Ishikawa (cell line): ENCODE results near the gene CLSTN2.

Experiments used
- CEBPB ChIP-seq: IDR thresholded peaks from 2 replicates; pipeline ENCODE4 v1.6.1; 2012
- CREB1 ChIP-seq: IDR thresholded peaks from 2 replicates; pipeline ENCODE4 v1.6.1; 2012; ENCODE audit warnings: low read depth
- EGR1 ChIP-seq: IDR thresholded peaks from 2 replicates; pipeline ENCODE4 v1.6.1; 2012
- EP300 ChIP-seq: IDR thresholded peaks from 2 replicates; pipeline ENCODE4 v1.6.1; 2012; ENCODE audit warnings: borderline replicate concordance
- FOXM1 ChIP-seq: IDR thresholded peaks from 2 replicates; pipeline ENCODE4 v1.6.1; 2012; ENCODE audit warnings: low read depth, borderline replicate concordance
- NFIC ChIP-seq: IDR thresholded peaks from 2 replicates; pipeline ENCODE4 v1.6.1; 2012
- RAD21 ChIP-seq: IDR thresholded peaks from 2 replicates; pipeline ENCODE4 v1.6.1; 2012; ENCODE audit warnings: low read depth
- TAF1 ChIP-seq: IDR thresholded peaks from 2 replicates; pipeline ENCODE4 v1.6.1; 2012; ENCODE audit warnings: low read depth, mild to moderate bottlenecking
- TCF12 ChIP-seq: IDR thresholded peaks from 2 replicates; pipeline ENCODE4 v1.6.1; 2012; ENCODE audit warnings: low read depth
- TEAD4 ChIP-seq: IDR thresholded peaks from 2 replicates; pipeline ENCODE4 v1.6.1; 2012
- USF1 ChIP-seq: IDR thresholded peaks from 2 replicates; pipeline ENCODE4 v1.6.1; 2012
- YY1 ChIP-seq: IDR thresholded peaks from 2 replicates; pipeline ENCODE4 v1.6.1; 2012; ENCODE audit warnings: low read depth
- ZBTB7A ChIP-seq: IDR thresholded peaks from 2 replicates; pipeline ENCODE4 v1.6.1; 2012; ENCODE audit warnings: low read depth
- TF ChIP-seq, protein P1 (sequence below): IDR thresholded peaks from 2 replicates; pipeline ENCODE4 v1.6.1; 2012
- TF ChIP-seq, protein P2 (sequence below): IDR thresholded peaks from 2 replicates; pipeline ENCODE4 v1.6.1; 2012; ENCODE audit warnings: low read depth, mild to moderate bottlenecking

Gene CLSTN2

DNA sequence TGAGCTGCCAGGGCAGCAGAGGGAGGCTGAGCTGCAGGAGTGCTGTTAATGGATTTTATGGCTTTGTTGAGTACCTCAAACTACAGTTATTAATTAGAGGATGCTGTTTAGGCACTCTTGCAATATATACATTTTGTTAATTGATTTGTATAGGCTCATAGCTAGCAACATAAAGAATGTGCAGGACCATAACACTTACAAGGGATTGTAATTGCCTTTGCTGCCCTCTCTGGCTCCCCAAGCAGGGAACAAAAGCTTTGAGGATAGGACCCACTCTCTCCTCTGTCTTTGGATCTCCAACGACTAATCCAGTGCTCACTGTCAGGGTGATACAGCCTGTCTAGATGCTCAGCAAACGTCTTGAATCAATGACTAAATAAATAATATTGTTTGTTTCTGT lies 1.2 kb upstream of the CLSTN2 start:
- TF ChIP-seq USF1 (no peak), TEAD4 (no peak), EP300 (no peak), TAF1 (no peak), CREB1 (no peak)

DNA sequence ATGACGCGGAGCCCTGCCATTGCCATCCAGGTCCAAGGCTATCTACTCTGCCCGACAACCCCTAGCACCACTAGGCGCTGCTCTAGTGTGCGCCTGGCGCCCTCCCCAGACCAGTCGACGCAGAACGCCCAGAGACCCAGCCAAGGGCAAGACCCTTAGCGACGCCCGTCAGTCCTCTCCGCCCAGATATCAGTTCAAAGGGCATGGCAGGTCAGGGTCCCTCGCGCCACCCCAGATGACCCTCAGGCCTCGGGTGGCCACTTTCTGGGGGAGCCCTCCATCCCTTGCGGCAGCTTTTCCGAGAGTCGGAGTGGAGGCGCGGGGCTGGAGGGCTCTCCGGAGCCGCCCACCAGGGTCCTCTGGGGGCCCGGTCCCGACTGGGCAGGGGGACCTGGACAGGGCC lies 371 bp upstream of the CLSTN2 start:
- TF ChIP-seq, protein P1, sequence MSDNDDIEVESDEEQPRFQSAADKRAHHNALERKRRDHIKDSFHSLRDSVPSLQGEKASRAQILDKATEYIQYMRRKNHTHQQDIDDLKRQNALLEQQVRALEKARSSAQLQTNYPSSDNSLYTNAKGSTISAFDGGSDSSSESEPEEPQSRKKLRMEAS: no peak
- TF ChIP-seq YY1: no peak
- no peak for TF ChIP-seq TEAD4
- no peak for TF ChIP-seq CREB1
- no peak for TF ChIP-seq CEBPB
- no peak for TF ChIP-seq FOXM1
- TF ChIP-seq EGR1: no peak
- TF ChIP-seq, protein P2, sequence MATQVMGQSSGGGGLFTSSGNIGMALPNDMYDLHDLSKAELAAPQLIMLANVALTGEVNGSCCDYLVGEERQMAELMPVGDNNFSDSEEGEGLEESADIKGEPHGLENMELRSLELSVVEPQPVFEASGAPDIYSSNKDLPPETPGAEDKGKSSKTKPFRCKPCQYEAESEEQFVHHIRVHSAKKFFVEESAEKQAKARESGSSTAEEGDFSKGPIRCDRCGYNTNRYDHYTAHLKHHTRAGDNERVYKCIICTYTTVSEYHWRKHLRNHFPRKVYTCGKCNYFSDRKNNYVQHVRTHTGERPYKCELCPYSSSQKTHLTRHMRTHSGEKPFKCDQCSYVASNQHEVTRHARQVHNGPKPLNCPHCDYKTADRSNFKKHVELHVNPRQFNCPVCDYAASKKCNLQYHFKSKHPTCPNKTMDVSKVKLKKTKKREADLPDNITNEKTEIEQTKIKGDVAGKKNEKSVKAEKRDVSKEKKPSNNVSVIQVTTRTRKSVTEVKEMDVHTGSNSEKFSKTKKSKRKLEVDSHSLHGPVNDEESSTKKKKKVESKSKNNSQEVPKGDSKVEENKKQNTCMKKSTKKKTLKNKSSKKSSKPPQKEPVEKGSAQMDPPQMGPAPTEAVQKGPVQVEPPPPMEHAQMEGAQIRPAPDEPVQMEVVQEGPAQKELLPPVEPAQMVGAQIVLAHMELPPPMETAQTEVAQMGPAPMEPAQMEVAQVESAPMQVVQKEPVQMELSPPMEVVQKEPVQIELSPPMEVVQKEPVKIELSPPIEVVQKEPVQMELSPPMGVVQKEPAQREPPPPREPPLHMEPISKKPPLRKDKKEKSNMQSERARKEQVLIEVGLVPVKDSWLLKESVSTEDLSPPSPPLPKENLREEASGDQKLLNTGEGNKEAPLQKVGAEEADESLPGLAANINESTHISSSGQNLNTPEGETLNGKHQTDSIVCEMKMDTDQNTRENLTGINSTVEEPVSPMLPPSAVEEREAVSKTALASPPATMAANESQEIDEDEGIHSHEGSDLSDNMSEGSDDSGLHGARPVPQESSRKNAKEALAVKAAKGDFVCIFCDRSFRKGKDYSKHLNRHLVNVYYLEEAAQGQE: no peak
- TF ChIP-seq RAD21: no peak
- no peak for TF ChIP-seq TCF12
- TF ChIP-seq TAF1: no peak
- no peak for TF ChIP-seq EP300
- TF ChIP-seq ZBTB7A: no peak

- no peak for TF ChIP-seq USF1
- no peak for TF ChIP-seq TEAD4
- TF ChIP-seq NFIC: no peak
- no peak for TF ChIP-seq CREB1
- TF ChIP-seq EGR1: no peak
- no peak for TF ChIP-seq RAD21
- TF ChIP-seq TCF12: no peak
- no peak for TF ChIP-seq FOXM1
- TF ChIP-seq ZBTB7A: no peak
- no peak for TF ChIP-seq TAF1
- TF ChIP-seq, protein P2: no peak
- no peak for TF ChIP-seq EP300
- no peak for TF ChIP-seq CEBPB
- no peak for TF ChIP-seq YY1
- TF ChIP-seq, protein P1: no peak
Measured at GRCh38 chr3:139935866-139936817, 1.2 kb downstream of the CLSTN2 start.

GRCh38 chr3:139937674-139938279 lies 2.8 kb downstream of the CLSTN2 start:
- no peak for TF ChIP-seq NFIC
- TF ChIP-seq RAD21: peak; percentile 65

GRCh38 chr3:139939681-139940190 lies 4.8 kb downstream of the CLSTN2 start:
- no peak for TF ChIP-seq EP300
- no peak for TF ChIP-seq ZBTB7A
- TF ChIP-seq EGR1: no peak
- TF ChIP-seq, protein P2: no peak
- TF ChIP-seq TCF12: no peak
- TF ChIP-seq NFIC: no peak
- TF ChIP-seq FOXM1: no peak
- no peak for TF ChIP-seq TEAD4
- TF ChIP-seq TAF1: no peak
- TF ChIP-seq YY1: no peak
- TF ChIP-seq, protein P1: no peak
- TF ChIP-seq USF1: no peak
- TF ChIP-seq RAD21: no peak
- no peak for TF ChIP-seq CEBPB
